GM12865 (cell line): ENCODE measurements around the gene SLC3A2.

Experiments
- DNase-seq: peaks from one replicate; pipeline ENCODE4 v3.0.0; 2010; ENCODE audit warnings: low read depth
- H3K4me3 ChIP-seq: 2 replicates; pipeline ENCODE4 v1.5.1; 2011; ENCODE audit warnings: mild to moderate bottlenecking, low read depth, low read length, control low read depth
- TF ChIP-seq, protein P1 (sequence below): IDR thresholded peaks from 2 replicates; pipeline ENCODE4 v1.5.1; 2011; ENCODE audit warnings: low read length, control low read depth, low read depth, inconsistent platforms; ENCODE audit not compliant: insufficient read depth; ENCODE audit errors: missing control alignments

Gene SLC3A2

DNA sequence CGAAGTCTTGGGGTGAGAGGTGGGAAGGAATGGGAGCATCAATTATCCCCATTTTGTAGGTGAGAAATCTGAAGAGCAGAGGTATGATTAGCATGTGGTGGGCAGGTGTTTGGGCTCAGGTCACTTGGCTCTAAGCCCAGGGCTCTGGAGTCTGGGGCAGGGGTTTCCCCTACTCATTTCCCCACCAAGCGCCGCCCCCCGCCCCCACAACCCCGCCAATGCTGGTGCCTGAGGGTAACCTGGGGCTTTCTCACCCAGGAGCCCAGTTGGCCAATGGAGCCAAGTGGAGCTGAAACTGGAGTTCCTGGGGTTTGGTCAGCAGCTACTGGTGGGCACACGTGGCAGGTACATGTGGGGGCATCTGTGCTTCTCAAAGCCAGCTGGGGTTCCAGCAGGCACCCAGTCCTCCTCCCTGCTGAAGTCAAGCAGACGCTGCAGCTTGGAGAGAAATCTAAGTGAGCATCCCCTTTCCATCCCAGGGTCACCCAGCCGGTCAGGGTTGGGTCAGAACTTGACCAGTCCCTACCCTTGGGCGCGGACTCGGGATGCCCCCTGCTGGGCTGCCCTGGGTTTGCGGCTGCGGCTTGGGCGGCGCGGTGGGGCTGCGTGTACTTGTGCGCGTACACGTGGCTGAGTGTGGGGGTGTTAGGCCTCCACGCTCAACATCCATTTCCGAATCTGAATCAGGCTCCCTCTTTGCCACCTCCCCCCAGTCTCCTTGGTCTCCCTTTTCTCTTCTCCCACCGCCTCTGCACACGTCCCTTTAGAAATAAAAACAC lies 42.1 kb downstream of the SLC3A2 start:
- H3K4me3 ChIP-seq = no peak overlapping the region
- peak; percentile 41 for DNase-seq
- TF ChIP-seq, protein P1, sequence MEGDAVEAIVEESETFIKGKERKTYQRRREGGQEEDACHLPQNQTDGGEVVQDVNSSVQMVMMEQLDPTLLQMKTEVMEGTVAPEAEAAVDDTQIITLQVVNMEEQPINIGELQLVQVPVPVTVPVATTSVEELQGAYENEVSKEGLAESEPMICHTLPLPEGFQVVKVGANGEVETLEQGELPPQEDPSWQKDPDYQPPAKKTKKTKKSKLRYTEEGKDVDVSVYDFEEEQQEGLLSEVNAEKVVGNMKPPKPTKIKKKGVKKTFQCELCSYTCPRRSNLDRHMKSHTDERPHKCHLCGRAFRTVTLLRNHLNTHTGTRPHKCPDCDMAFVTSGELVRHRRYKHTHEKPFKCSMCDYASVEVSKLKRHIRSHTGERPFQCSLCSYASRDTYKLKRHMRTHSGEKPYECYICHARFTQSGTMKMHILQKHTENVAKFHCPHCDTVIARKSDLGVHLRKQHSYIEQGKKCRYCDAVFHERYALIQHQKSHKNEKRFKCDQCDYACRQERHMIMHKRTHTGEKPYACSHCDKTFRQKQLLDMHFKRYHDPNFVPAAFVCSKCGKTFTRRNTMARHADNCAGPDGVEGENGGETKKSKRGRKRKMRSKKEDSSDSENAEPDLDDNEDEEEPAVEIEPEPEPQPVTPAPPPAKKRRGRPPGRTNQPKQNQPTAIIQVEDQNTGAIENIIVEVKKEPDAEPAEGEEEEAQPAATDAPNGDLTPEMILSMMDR = peak; percentile 53

DNA sequence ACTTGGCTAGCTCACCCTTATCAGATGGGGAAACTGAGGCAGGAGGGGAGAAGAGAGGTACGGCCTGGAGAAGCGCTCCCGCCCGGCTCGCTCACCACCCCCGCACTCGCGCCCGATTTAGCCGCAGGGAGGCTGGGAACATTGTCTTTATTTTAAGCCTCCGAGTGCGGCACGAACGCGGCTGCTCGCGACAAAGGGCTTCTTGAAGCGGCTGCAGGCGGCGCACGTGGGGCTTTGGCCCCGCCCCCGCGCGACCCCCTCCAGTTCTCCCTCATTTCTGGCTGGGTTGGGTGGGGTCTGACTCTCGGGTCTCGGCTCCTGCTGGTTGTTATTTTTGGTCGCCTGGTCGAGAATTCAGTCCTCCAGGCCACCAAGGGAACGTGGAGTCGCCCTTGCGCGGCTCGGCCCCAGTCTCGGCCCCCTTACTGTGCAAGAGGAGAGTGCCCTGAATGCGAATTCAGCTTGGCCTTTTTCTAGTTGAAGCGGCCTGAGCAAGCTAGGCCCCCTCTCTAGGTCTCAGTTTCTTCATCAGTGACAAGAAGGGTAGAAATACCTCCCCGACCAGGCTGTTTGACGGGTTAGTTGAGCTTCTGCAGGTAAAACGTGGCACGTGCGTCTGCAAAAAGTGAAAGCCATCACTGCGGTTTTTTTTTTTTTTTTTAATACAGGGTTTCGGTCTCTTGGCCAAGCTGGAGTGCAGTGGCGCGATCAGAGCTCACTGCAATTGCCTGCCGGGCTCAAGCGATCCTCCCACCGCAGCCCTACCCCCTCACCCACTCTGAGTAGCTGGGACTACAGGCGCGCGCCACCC lies 43.1 kb downstream of the SLC3A2 start:
- H3K4me3 ChIP-seq = no peak overlapping the region; the same call in none of the 2 replicates
- TF ChIP-seq, protein P1 = no peak
- peak; percentile 71 for DNase-seq

DNA sequence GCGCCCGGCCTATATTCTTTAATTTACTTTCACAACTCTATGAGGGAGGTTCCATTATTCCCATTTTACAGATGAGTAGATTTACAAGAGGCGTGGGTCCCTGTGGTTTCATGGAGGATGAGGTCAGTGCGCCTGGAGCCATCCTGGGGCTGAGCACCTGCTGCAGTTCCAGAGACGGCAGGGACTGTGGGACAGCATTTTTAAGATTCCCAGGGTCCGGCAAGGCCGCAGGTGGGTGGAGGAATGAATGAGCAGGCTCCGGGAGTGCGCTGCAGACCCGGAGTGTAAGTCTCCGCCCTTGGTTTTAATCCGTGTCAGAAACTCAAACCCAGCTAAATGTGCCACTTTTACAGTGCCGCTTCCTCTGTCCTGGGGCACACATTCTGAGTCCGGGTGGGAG lies 44.6 kb downstream of the SLC3A2 start:
- no peak overlapping the region for H3K4me3 ChIP-seq
- DNase-seq = no peak

DNA sequence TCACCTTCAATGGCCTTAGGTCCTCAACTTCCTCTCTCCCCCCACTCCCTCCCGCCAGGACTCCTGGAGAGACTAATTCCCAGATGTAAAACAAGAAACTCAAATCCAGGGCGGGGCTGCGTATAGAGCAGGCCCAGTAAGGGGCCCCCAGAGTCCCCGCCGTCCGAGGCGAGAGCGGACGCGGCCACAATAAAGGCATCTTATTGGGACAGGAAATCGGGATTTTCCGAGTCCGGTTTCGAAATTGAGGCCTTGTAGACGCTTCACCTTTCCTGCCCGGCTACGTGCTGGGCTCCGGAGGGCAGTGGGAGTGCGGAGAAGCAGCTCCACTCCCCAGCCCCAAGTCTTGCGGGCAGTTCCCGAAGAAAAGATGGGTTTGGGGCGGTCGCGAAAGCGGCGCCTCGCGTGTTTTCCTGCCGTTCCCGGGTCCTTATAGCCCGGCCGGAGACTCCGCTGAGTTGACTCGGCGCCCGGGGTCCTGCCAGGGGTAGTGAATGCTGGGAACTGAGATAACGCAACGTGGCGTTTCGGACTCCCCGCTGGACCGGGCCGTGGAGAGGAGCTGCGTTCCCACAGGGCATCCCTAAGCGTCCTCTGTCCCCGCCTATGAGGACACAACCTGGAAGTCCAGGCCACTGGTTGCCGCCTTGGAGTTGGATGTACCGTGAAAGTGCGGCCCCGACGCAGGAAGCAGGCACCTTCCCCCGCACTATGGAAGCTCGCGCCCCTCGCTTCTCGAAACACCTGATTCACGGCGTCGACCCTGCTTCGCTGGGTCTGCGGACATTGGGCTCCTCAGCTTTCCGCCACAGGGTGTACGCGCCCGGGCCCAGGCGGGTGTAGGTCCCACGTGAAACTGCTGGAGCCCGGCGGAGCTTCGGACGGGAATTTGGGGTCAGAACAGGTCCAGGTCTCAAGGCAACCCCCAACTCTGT lies 45.3 kb downstream of the SLC3A2 start:
- TF ChIP-seq, protein P1 = no peak
- no peak overlapping the region for H3K4me3 ChIP-seq
- DNase-seq = no peak

More for the DNA sequence above, 44.6 kb downstream of the SLC3A2 start:
- TF ChIP-seq, protein P1 = no peak

DNA sequence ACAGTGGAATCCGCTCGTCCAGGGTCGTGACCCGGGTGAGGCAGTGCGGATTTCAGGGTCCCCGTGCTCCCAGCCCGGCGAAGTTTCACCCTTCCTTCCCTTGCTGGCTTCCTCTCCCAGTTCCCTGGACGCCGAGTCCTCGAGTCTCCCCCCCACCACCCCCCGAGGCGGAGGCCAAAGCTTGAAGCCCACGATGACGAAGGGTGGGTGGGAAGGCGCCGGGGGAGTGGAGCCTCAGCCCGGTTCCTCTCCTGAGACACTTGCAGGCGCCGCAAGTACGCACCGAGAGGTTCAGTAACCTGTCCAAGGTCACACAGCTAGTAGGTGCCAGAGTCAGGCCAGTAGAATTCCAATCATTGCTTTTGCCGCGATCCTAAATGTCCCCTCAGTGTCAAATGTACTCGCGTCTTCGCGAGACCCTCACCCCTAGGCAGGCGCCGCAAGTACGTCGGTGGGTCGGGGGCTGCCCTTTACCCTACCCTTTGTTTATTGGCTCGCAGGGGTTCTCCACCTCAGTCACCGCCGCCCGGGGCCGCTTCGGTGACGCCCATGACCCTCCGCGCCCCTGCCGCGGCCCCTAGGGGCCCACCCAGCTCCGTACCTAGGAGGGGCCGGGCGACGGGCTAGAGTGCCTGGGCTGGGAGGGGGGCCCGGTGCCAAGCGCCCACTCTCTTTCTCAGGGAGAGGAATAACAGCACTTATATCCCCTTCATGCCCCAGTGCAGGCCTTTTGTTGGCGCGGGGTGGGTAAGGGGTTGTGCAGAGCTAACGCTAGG lies 46.2 kb downstream of the SLC3A2 start:
- no peak overlapping the region for H3K4me3 ChIP-seq
- DNase-seq = no peak
- TF ChIP-seq, protein P1 = no peak

DNA sequence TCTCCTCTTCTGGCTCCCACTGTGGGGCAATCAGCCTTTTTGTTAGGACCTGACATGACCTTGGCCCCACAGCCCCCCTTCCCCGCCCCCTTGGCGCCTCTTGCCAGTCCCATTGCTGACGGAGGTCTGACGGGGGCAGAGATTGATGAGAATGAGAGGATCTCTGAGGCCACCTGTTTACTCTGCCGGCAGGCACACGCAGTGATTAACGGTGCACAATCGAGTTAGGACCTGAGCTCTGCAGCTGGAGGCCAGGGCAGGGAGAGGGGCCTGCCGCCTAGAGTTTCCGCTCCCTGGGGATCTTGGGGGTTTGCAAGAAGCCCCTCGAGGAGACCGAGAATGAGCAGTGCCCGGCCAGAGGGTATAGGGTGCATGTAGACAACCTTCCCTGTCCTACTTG lies 47.3 kb downstream of the SLC3A2 start:
- DNase-seq = no peak
- TF ChIP-seq, protein P1 = no peak
- H3K4me3 ChIP-seq = no peak overlapping the region
